PC-3 (cell line): Measurements from ENCODE around the gene FN1.

Experiments
- EZH2 ChIP-seq: fragments of 300-600 bp; sonication (generic); IDR thresholded peaks from one replicate; pipeline ENCODE4 v1.6.1; 2017; ENCODE audit warnings: antibody characterized with exemption, mild to moderate bottlenecking, low read length; ENCODE audit not compliant: unreplicated experiment
- TF ChIP-seq, protein P1 (sequence below): fragments of 300-600 bp; sonication (generic); conservative IDR thresholded peaks from 2 replicates; pipeline ENCODE4 v1.5.1; 2017; ENCODE audit warnings: antibody characterized with exemption, low read depth, mild to moderate bottlenecking, low read length

GRCh38 chr2:215379039-215379438 is 56.8 kb downstream of the FN1 start:
- TF ChIP-seq, protein P1, sequence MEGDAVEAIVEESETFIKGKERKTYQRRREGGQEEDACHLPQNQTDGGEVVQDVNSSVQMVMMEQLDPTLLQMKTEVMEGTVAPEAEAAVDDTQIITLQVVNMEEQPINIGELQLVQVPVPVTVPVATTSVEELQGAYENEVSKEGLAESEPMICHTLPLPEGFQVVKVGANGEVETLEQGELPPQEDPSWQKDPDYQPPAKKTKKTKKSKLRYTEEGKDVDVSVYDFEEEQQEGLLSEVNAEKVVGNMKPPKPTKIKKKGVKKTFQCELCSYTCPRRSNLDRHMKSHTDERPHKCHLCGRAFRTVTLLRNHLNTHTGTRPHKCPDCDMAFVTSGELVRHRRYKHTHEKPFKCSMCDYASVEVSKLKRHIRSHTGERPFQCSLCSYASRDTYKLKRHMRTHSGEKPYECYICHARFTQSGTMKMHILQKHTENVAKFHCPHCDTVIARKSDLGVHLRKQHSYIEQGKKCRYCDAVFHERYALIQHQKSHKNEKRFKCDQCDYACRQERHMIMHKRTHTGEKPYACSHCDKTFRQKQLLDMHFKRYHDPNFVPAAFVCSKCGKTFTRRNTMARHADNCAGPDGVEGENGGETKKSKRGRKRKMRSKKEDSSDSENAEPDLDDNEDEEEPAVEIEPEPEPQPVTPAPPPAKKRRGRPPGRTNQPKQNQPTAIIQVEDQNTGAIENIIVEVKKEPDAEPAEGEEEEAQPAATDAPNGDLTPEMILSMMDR = no peak
- no peak for TF ChIP-seq EZH2
